ENCODE results near the gene MYORG. TPM values are rescaled to one million over a fixed set of nuclear protein-coding genes. Genes with fewer than 3 reads are reported as not detected.
A peak's percentile ranks its signal among the peaks of the same experiment; 100 is the strongest.

MYORG gene
- total and polyA plus RNA-seq, 9 of the 15 experiments (the other 6 are each of a cell fraction or from before 2014, with no cell fraction given) = 0.06 to 0.82 (median 0.18) TPM

DNA sequence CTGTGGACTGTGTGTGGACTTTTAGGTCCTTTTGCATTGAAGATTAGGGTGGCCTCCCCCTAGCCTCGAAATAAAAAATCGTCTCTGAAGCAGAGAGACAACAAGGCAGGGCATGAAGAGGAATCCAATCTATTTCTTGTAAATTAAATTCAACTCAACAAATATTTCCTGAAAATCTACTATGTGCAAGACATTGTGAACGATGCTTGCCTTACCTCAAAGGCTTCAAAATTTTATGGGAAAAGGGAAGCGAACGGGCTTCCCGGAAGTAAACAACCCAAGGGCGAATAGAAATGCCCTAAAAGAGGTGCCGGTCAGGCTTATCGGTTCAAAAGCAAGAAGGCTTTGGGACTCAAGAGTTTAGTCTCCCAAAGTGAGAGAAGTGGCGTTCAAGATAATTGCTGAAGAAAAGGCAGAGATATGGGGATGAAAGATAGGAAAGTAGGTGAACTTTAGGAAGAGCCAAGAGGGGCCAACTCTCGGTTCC lies 48.2 kb downstream of the MYORG start:
- H4K20me1 ChIP-seq (replicated peaks; ENCODE audit: control insufficient read depth, insufficient read depth, low read length) = no peaks in the 10 kb centered on the region
- WGBS (ENCODE audit: insufficient coverage, low coverage, missing lambda C conversion rate) = 0% methylated on average over 11 of the region's 11 CpGs
- in situ Hi-C loops (cut with MboI) = no loop called here
- H3K79me2 ChIP-seq (ENCODE audit: control insufficient read depth, insufficient read depth, low read length) = peaks cover 55% of the 10 kb centered on the region
- peaks cover 10 to 13% of the 10 kb centered on the region in 2 experiments; a peak in 4 of 5 replicates for H3K4me1 ChIP-seq (replicated peaks in 1 of 2; ENCODE audit: control insufficient read depth in 2 of 2, insufficient read depth in 2 of 2, low read length in 2 of 2)
- ChIA-PET POLR2A (interaction anchor here (0.6 to 1.6 kb wide), 3 partner anchors 10 to 49 kb away, joined by 3 to 6 read pairs (median 3); no protein-coding TSS in a partner anchor), CTCF (ENCODE audit: low intra/inter-chr PET ratio) (no interaction called here)
- no peaks in the 10 kb centered on the region; the same call in 2 of the 3 replicates for H3K36me3 ChIP-seq (ENCODE audit: control insufficient read depth, insufficient read depth, low read length)
- peak overlapping the region; percentile 91 to 96 for H3K9ac ChIP-seq (ENCODE audit: insufficient read depth in 1 of 2, low read depth in 2 of 2, low read length in 2 of 2)
- peak overlapping the region; percentile 97 for H3K27ac ChIP-seq (ENCODE audit: extremely low read depth, low read depth, low read length)
- no peaks in the 10 kb centered on the region for H3K9me3 ChIP-seq (replicated peaks; ENCODE audit: control insufficient read depth, insufficient read depth, low read depth, low read length)
- H2AFZ ChIP-seq (ENCODE audit: low read depth, low read length) = peak overlapping the region; percentile 98
- DNase-seq (ENCODE audit: extremely low read depth in 1 of 4, low spot score in 3 of 4) (peak in 2 of 4 experiments; percentile 26 to 62), ATAC-seq (peak; percentile 14), FAIRE-seq (no peak)
- no peaks in the 10 kb centered on the region for H3K27me3 ChIP-seq (ENCODE audit: control insufficient read depth in 2 of 2, insufficient read depth in 2 of 2, low read length in 2 of 2)
- H3K4me3 ChIP-seq = peak overlapping the region; percentile 84
- TSS peak; percentile 73 for BruUV-seq (replicated peaks)
- intact Hi-C loops (cut with micrococcal nuclease) = no loop called here
- no peaks in the 10 kb centered on the region for H3K9me1 ChIP-seq (ENCODE audit: control insufficient read depth, insufficient read depth, low read length)
- peak overlapping the region; percentile 91 for H3K4me2 ChIP-seq (ENCODE audit: insufficient read depth, low read length)
- TF ChIP-seq FOXA3 (CRISPR knock-in tag; conservative IDR thresholded peaks at IDR 0.05 in 1 of 2, IDR thresholded peaks at IDR 0.05 in 1 of 2) (0 out of 4 replicates have a peak, but pooled peaks of 1 of the 2 experiments have one; percentile 10), SP1 (CRISPR knock-in tag; IDR thresholded peaks at IDR 0.05) (no peak), ZNF124 (CRISPR knock-in tag; IDR thresholded peaks at IDR 0.05) (no peak), ZNF239 (CRISPR knock-in tag; IDR thresholded peaks at IDR 0.05) (no peak), SETDB1 (IDR thresholded peaks at IDR 0.05; ENCODE audit: low read length) (no peak), NR2C2 (CRISPR knock-in tag; IDR thresholded peaks at IDR 0.05) (no peak), NR2C2 (tag; IDR thresholded peaks at IDR 0.05) (peak; percentile 57; the same call in 1 of the 2 replicates), SMARCA5 (IDR thresholded peaks at IDR 0.05) (no peak), ARHGAP35 (IDR thresholded peaks at IDR 0.05; ENCODE audit: partially characterized antibody) (no peak), HDAC8 (tag; IDR thresholded peaks at IDR 0.05) (no peak), U2AF2 (optimal IDR thresholded peaks at IDR 0.05; ENCODE audit: low read depth, low read length) (no peak), FOXM1 (IDR thresholded peaks at IDR 0.05; ENCODE audit: low read depth) (peak; percentile 57), FOXM1 (CRISPR knock-in tag; IDR thresholded peaks at IDR 0.05; ENCODE audit: low read depth) (no peak), KAT7 (CRISPR knock-in tag; IDR thresholded peaks at IDR 0.05; ENCODE audit: borderline replicate concordance) (no peak), SIN3A (IDR thresholded peaks at IDR 0.05; ENCODE audit: borderline replicate concordance in 2 of 2, control insufficient read depth in 1 of 2, low read depth in 2 of 2, low read length in 2 of 2) (no peak), ZNF146 (CRISPR knock-in tag; IDR thresholded peaks at IDR 0.05; ENCODE audit: unreplicated experiment) (no peak), XRCC4 (IDR thresholded peaks at IDR 0.05; ENCODE audit: extremely low read depth, insufficient read depth, insufficient read length) (no peak), MTA1 (IDR thresholded peaks at IDR 0.05; ENCODE audit: borderline replicate concordance) (no peak), SIX5 (IDR thresholded peaks at IDR 0.05; ENCODE audit: borderline replicate concordance in 1 of 2, insufficient read depth in 1 of 2, low read depth in 1 of 2, low read length in 2 of 2) (no peak), ZNF165 (CRISPR knock-in tag; IDR thresholded peaks at IDR 0.05; ENCODE audit: borderline replicate concordance) (no peak)
- TF ChIP-seq, protein P1, sequence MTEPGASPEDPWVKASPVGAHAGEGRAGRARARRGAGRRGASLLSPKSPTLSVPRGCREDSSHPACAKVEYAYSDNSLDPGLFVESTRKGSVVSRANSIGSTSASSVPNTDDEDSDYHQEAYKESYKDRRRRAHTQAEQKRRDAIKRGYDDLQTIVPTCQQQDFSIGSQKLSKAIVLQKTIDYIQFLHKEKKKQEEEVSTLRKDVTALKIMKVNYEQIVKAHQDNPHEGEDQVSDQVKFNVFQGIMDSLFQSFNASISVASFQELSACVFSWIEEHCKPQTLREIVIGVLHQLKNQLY (CRISPR knock-in tag; conservative IDR thresholded peaks at IDR 0.05) = no peak
- TF ChIP-seq, protein P2, sequence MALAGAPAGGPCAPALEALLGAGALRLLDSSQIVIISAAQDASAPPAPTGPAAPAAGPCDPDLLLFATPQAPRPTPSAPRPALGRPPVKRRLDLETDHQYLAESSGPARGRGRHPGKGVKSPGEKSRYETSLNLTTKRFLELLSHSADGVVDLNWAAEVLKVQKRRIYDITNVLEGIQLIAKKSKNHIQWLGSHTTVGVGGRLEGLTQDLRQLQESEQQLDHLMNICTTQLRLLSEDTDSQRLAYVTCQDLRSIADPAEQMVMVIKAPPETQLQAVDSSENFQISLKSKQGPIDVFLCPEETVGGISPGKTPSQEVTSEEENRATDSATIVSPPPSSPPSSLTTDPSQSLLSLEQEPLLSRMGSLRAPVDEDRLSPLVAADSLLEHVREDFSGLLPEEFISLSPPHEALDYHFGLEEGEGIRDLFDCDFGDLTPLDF (CRISPR knock-in tag; IDR thresholded peaks at IDR 0.05) = no peak

Data from K562 (cell line).